SK-N-MC (cell line): ENCODE measurements around the gene RAB37.

ENCODE experiments used
- EZH2 ChIP-seq: fragments of 200-600 bp; sonication (generic); IDR thresholded peaks from one replicate; pipeline ENCODE4 v1.6.1; 2017; ENCODE audit warnings: antibody characterized with exemption
- FOXP2 ChIP-seq: optimal IDR thresholded peaks from 2 replicates; pipeline ENCODE3; 2011; ENCODE audit warnings: mild to moderate bottlenecking, moderate library complexity; ENCODE audit not compliant: insufficient read depth; ENCODE audit errors: extremely low read length, control extremely low read depth
- POLR2AphosphoS5 ChIP-seq: IDR thresholded peaks from 2 replicates; pipeline ENCODE4 v1.6.1; 2012; ENCODE audit warnings: mild to moderate bottlenecking, low read depth, low read length, borderline replicate concordance

DNA sequence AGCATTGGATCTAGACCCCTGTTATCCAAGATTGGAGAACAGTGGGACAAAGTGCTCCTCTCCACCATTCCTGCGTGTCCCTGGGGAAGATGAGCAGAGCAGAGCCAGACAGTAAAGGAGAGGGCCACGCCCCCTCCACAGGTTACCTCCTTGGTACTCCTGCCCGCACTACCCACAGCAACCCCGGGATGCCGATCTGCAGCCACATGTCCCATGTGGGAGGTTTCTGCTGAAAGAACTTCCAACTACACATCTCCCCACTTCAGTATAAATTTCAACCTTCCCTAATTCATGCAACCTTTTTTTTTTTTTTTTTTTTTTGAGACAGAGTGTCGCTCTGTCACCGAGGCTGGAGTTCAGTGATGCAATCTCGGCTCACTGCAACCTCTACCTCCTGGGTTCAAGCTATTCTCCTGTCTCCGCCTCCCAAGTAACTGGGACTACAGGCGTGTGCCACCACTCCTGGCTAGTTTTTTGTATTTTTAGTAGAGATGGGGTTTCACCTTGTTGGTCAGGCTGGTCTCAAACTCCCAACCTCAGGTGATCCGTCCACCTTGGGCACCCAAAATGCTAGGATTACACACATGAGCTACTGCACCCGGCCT is 2.3 kb downstream of the RAB37 start:
- no peak for TF ChIP-seq EZH2
- no peak for TF ChIP-seq POLR2AphosphoS5
- TF ChIP-seq FOXP2: no peak
